H9 (cell line): ENCODE measurements around the gene ZPR1. TPM values are rescaled to one million over a fixed set of nuclear protein-coding genes. Genes with fewer than 3 reads are reported as not detected.
"Not testable (repeated sequence)": the region's sequence is repeated elsewhere in the genome, so short reads cannot be mapped to it uniquely, and the experiment has no call there.

ENCODE experiments used
- DNase-seq: peaks from one replicate; pipeline ENCODE4 v3.0.0-alpha.2; 2017
- H2AFZ ChIP-seq: one replicate; pipeline ENCODE4 v1.6.1; 2013; ENCODE audit warnings: mild to moderate bottlenecking, low read length, control low read depth, moderate library complexity
- H2AK5ac ChIP-seq: 2 replicates; pipeline ENCODE4 v1.6.1; 2013; ENCODE audit warnings: low read length, control low read depth, mixed read lengths; ENCODE audit not compliant: insufficient read length
- H2BK120ac ChIP-seq: one replicate; pipeline ENCODE4 v1.6.1; 2013; ENCODE audit warnings: low read depth, mild to moderate bottlenecking, low read length, control low read depth, inconsistent platforms; ENCODE audit not compliant: poor library complexity, severe bottlenecking
- H2BK12ac ChIP-seq: 2 replicates; pipeline ENCODE4 v1.6.1; 2013; ENCODE audit warnings: low read length, control low read depth, mixed read lengths, low read depth; ENCODE audit not compliant: insufficient read length
- H2BK15ac ChIP-seq: 2 replicates; pipeline ENCODE4 v1.6.1; 2013; ENCODE audit warnings: low read depth, low read length, control low read depth
- H2BK20ac ChIP-seq: one replicate; pipeline ENCODE4 v1.6.1; 2013; ENCODE audit warnings: low read depth, mild to moderate bottlenecking, low read length, control low read depth, inconsistent platforms; ENCODE audit not compliant: poor library complexity, severe bottlenecking
- H2BK5ac ChIP-seq: 2 replicates; pipeline ENCODE4 v1.6.1; 2013; ENCODE audit warnings: low read length, control low read depth, mixed read lengths; ENCODE audit not compliant: insufficient read length
- H3K14ac ChIP-seq: 2 replicates; pipeline ENCODE4 v1.6.1; 2013; ENCODE audit warnings: low read length, control low read depth; ENCODE audit not compliant: insufficient read depth
- H3K18ac ChIP-seq: 2 replicates; pipeline ENCODE4 v1.6.1; 2013; ENCODE audit warnings: low read depth, mild to moderate bottlenecking, mixed read lengths, low read length, control low read depth; ENCODE audit not compliant: insufficient read length
- H3K23ac ChIP-seq: 2 replicates; pipeline ENCODE4 v1.6.1; 2013; ENCODE audit warnings: low read length, control low read depth, mixed read lengths, low read depth; ENCODE audit not compliant: insufficient read length
- H3K23me2 ChIP-seq: 2 replicates; pipeline ENCODE4 v1.6.1; 2013; ENCODE audit warnings: low read depth, mild to moderate bottlenecking, mixed read lengths, low read length, control low read depth; ENCODE audit not compliant: insufficient read length, poor library complexity, severe bottlenecking
- H3K27ac ChIP-seq: 2 replicates; pipeline ENCODE4 v1.5.1; 2013; ENCODE audit warnings: low read length, control low read depth, mixed read lengths, low read depth; ENCODE audit not compliant: insufficient read length
- H3K27me3 ChIP-seq: 2 replicates; pipeline ENCODE4 v1.6.1; 2013; ENCODE audit warnings: low read length, control low read depth, inconsistent platforms; ENCODE audit not compliant: insufficient read depth
- H3K4ac ChIP-seq: 2 replicates; pipeline ENCODE4 v1.6.1; 2013; ENCODE audit warnings: low read depth, mild to moderate bottlenecking, control low read depth, inconsistent platforms, low read length, moderate library complexity
- H3K4me1 ChIP-seq: 2 replicates; pipeline ENCODE4 v1.6.1; 2013; ENCODE audit warnings: low read length, control low read depth, inconsistent platforms; ENCODE audit not compliant: insufficient read depth
- H3K4me2 ChIP-seq: 2 replicates; pipeline ENCODE4 v1.6.1; 2013; ENCODE audit warnings: low read length, control low read depth, mixed read lengths; ENCODE audit not compliant: insufficient read length, insufficient read depth
- H3K56ac ChIP-seq: 2 replicates; pipeline ENCODE4 v1.6.1; 2013; ENCODE audit warnings: low read depth, mild to moderate bottlenecking, mixed read lengths, low read length, control low read depth; ENCODE audit not compliant: insufficient read length
- H3K79me1 ChIP-seq: 2 replicates; pipeline ENCODE4 v1.6.1; 2013; ENCODE audit warnings: low read depth, mild to moderate bottlenecking, moderate library complexity, low read length, control low read depth, inconsistent platforms; ENCODE audit not compliant: insufficient read depth, poor library complexity, severe bottlenecking
- H3K79me2 ChIP-seq: 2 replicates; pipeline ENCODE4 v1.6.1; 2013; ENCODE audit warnings: low read length, control low read depth, inconsistent platforms; ENCODE audit not compliant: insufficient read depth
- H3K9ac ChIP-seq: 2 replicates; pipeline ENCODE4 v1.6.1; 2013; ENCODE audit warnings: low read length, control low read depth, mixed read lengths; ENCODE audit not compliant: insufficient read length; ENCODE audit errors: extremely low read depth
- H3K9me3 ChIP-seq: one replicate; pipeline ENCODE4 v1.6.1; 2013; ENCODE audit warnings: low read depth, low read length, inconsistent platforms; ENCODE audit not compliant: control insufficient read depth
- H3T11ph ChIP-seq: one replicate; pipeline ENCODE4 v1.6.1; 2013; ENCODE audit warnings: mild to moderate bottlenecking, low read length, control low read depth, inconsistent platforms
- H4K20me1 ChIP-seq: one replicate; pipeline ENCODE4 v1.6.1; 2013; ENCODE audit not compliant: control insufficient read depth, insufficient read length, insufficient read depth
- H4K5ac ChIP-seq: 2 replicates; pipeline ENCODE4 v1.6.1; 2013; ENCODE audit warnings: low read depth, mild to moderate bottlenecking, mixed read lengths, low read length, control low read depth; ENCODE audit not compliant: insufficient read length
- H4K8ac ChIP-seq: replicated peaks from 2 replicates; pipeline ENCODE4 v1.6.1; 2013; ENCODE audit warnings: low read length, control low read depth, mixed read lengths, low read depth; ENCODE audit not compliant: insufficient read length
- H4K91ac ChIP-seq: 2 replicates; pipeline ENCODE4 v1.6.1; 2013; ENCODE audit warnings: low read depth, mild to moderate bottlenecking, moderate library complexity, mixed read lengths, low read length, control low read depth; ENCODE audit not compliant: insufficient read length
- H3K27ac Mint-ChIP-seq, 3 experiments: 2 replicates in 2 of 3; 3 replicates in 1 of 3; pipeline ENCODE4 v1.8.0; 2020 to 2021; ENCODE audit warnings: mixed read lengths in 3 of 3, mild to moderate bottlenecking in 1 of 3, moderate library complexity in 1 of 3
- H3K27me3 Mint-ChIP-seq: 2 replicates; pipeline ENCODE4 v1.8.0; 2021; ENCODE audit warnings: low read depth, mild to moderate bottlenecking, moderate library complexity, mixed read lengths
- H3K36me3 Mint-ChIP-seq, 3 experiments: 2 replicates in 2 of 3; 3 replicates in 1 of 3; pipeline ENCODE4 v1.8.0; 2020 to 2021; ENCODE audit warnings: low read depth in 3 of 3, mixed read lengths in 3 of 3; ENCODE audit not compliant: insufficient read depth in 1 of 3
- H3K4me1 Mint-ChIP-seq, 2 experiments: 2 replicates each; pipeline ENCODE4 v1.8.0; 2020; ENCODE audit warnings: mixed read lengths in 2 of 2
- H3K4me3 Mint-ChIP-seq, 2 experiments: 2 replicates in 1 of 2; 3 replicates in 1 of 2; pipeline ENCODE4 v1.8.0; 2020 to 2021; ENCODE audit warnings: mild to moderate bottlenecking in 2 of 2, mixed read lengths in 2 of 2, moderate library complexity in 1 of 2
- H3K9me3 Mint-ChIP-seq, 2 experiments: 2 replicates in 1 of 2; 3 replicates in 1 of 2; pipeline ENCODE4 v1.8.0; 2020; ENCODE audit warnings: mild to moderate bottlenecking in 2 of 2, mixed read lengths in 2 of 2, moderate library complexity in 1 of 2
- CTCF ChIP-seq: fragments of 200-600 bp; sonication (generic); conservative IDR thresholded peaks from 3 replicates; pipeline ENCODE4 v1.8.0; 2021; ENCODE audit warnings: antibody characterized with exemption, mild to moderate bottlenecking
- WGBS: extraction: QIAGEN DNeasy Blood & Tissue Kit; methylation state at CpG from one replicate; pipeline ENCODE4 v1.1.7; 2013; ENCODE audit warnings: missing lambda C conversion rate, low lambda C conversion rate, mixed read lengths; ENCODE audit not compliant: insufficient read length; ENCODE audit errors: extremely low coverage; 5-methylcytosine and 5-hydroxymethylcytosine counted together
- total RNA-seq: library from RNA; stranded (reverse); gene quantifications from 2 replicates; pipeline ENCODE4 v1.2.1, GENCODE V29; 2021

Gene ZPR1
- total RNA-seq, 1 experiment from 2014 or later = 82.0 TPM

GRCh38 chr11:116835042-116835772, 47.4 kb upstream of the ZPR1 start:
- no peak overlapping the region for H2BK12ac ChIP-seq
- H2AK5ac ChIP-seq = no peak overlapping the region
- Mint-ChIP-seq H3K27ac (no peak overlapping the region), H3K4me3 (peak overlapping the region; percentile 48 to 64; a peak in 4 of 5 replicates), H3K4me1 (peaks cover 32 to 35% of the 10 kb centered on the region in 2 experiments), H3K9me3 (peaks cover 3 to 5% of the 10 kb centered on the region in 2 experiments; a peak in 3 of 5 replicates), H3K36me3 (no peaks in the 10 kb centered on the region; a peak in 1 of 7 replicates), H3K27me3 (peaks cover 22% of the 10 kb centered on the region)
- no peak overlapping the region for H2BK5ac ChIP-seq
- H3K4me1 ChIP-seq = no peaks in the 10 kb centered on the region
- H3K23me2 ChIP-seq = peaks cover 6% of the 10 kb centered on the region
- no peak overlapping the region for H3K18ac ChIP-seq
- H3K9ac ChIP-seq = no peak overlapping the region
- no CpG with 5 or more reads among the region's 28 CpGs for WGBS
- no peaks in the 10 kb centered on the region for H4K20me1 ChIP-seq
- no peak overlapping the region for H3K56ac ChIP-seq
- H3T11ph ChIP-seq = no peak overlapping the region
- H4K91ac ChIP-seq = no peak overlapping the region
- no peak overlapping the region for H4K8ac ChIP-seq
- no peaks in the 10 kb centered on the region for H3K27me3 ChIP-seq
- H4K5ac ChIP-seq = no peak overlapping the region
- peak; percentile 56 for DNase-seq
- H3K79me1 ChIP-seq = no peaks in the 10 kb centered on the region
- no peak overlapping the region for H2BK120ac ChIP-seq
- H3K14ac ChIP-seq = peak overlapping the region; percentile 54
- H3K27ac ChIP-seq = no peak overlapping the region
- TF ChIP-seq CTCF = no peak
- H3K23ac ChIP-seq = no peak overlapping the region
- H3K79me2 ChIP-seq = no peaks in the 10 kb centered on the region
- peak overlapping the region; percentile 74 for H3K4me2 ChIP-seq
- H2BK15ac ChIP-seq = no peak overlapping the region
- no peak overlapping the region for H2BK20ac ChIP-seq
- no peaks in the 10 kb centered on the region for H3K9me3 ChIP-seq
- H2AFZ ChIP-seq = no peak overlapping the region
- H3K4ac ChIP-seq = no peak overlapping the region

GRCh38 chr11:116834535-116835041, 46.8 kb upstream of the ZPR1 start:
- not testable (repeated sequence) for H3K9ac ChIP-seq, H3K4me1 ChIP-seq, H2BK120ac ChIP-seq, H4K5ac ChIP-seq, H3K9me3 ChIP-seq, H3K14ac ChIP-seq, H3K56ac ChIP-seq, H3T11ph ChIP-seq, H3K79me2 ChIP-seq, H3K23me2 ChIP-seq, H4K8ac ChIP-seq, H2AFZ ChIP-seq, H3K23ac ChIP-seq, H4K20me1 ChIP-seq, H3K79me1 ChIP-seq, DNase-seq, H3K27me3 ChIP-seq, H4K91ac ChIP-seq, H3K18ac ChIP-seq, H2AK5ac ChIP-seq, H2BK12ac ChIP-seq, H3K9me3 Mint-ChIP-seq, H3K4ac ChIP-seq, H3K27ac ChIP-seq, H3K27ac Mint-ChIP-seq, H2BK20ac ChIP-seq, H2BK15ac ChIP-seq, H2BK5ac ChIP-seq, H3K36me3 Mint-ChIP-seq
- WGBS = no CpG with 5 or more reads among the region's 13 CpGs
- peak overlapping the region; percentile 74 for H3K4me2 ChIP-seq
- Mint-ChIP-seq H3K27me3 (peaks cover 22% of the 10 kb centered on the region), H3K4me3 (peak overlapping the region; percentile 8 to 25; a peak in 3 of 5 replicates), H3K4me1 (peaks cover 25 to 29% of the 10 kb centered on the region in 2 experiments)
